Central memory CD8-positive, alpha-beta T cell (primary cell): Measurements from ENCODE around the gene WNK2.

Source experiments
- ATAC-seq: fragments of 150-1000 bp; cut with Tn5 transposase; replicated peaks from 2 replicates; pipeline ENCODE4 v1.10.0; 2022; ENCODE audit warnings: mild to moderate bottlenecking, moderate FRiP score, moderate number of reproducible peaks; ENCODE audit not compliant: poor library complexity, severe bottlenecking; ENCODE audit errors: extremely low read depth
- DNase-seq, 2 donors: peaks; one replicate each; pipeline ENCODE4 v3.0.0; 2021; ENCODE audit warnings: low spot score in 2 of 2
- H3K27ac Mint-ChIP-seq: one replicate; pipeline ENCODE4 v1.8.0; 2022; ENCODE audit warnings: low read depth, mild to moderate bottlenecking, moderate library complexity, mixed read lengths
- H3K27me3 Mint-ChIP-seq: one replicate; pipeline ENCODE4 v1.8.0; 2022; ENCODE audit warnings: mixed read lengths
- H3K36me3 Mint-ChIP-seq: one replicate; pipeline ENCODE4 v1.8.0; 2022; ENCODE audit warnings: mild to moderate bottlenecking, moderate library complexity, mixed read lengths; ENCODE audit not compliant: insufficient read depth
- H3K4me1 Mint-ChIP-seq: one replicate; pipeline ENCODE4 v1.8.0; 2022; ENCODE audit warnings: mixed read lengths
- H3K4me3 Mint-ChIP-seq: one replicate; pipeline ENCODE4 v1.8.0; 2022; ENCODE audit warnings: mild to moderate bottlenecking, moderate library complexity, mixed read lengths
- H3K9me3 Mint-ChIP-seq: one replicate; pipeline ENCODE4 v1.8.0; 2022; ENCODE audit warnings: mixed read lengths

WNK2 gene

GRCh38 chr9:93210974-93211653, 27.2 kb downstream of the WNK2 start:
- Mint-ChIP-seq H3K9me3 (peaks cover 6% of the 10 kb centered on the region), H3K4me1 (no peaks in the 10 kb centered on the region), H3K36me3 (no peaks in the 10 kb centered on the region), H3K27me3 (no peaks in the 10 kb centered on the region), H3K4me3 (no peak overlapping the region), H3K27ac (no peak overlapping the region)
- no peak for DNase-seq
- no peak for ATAC-seq

DNA sequence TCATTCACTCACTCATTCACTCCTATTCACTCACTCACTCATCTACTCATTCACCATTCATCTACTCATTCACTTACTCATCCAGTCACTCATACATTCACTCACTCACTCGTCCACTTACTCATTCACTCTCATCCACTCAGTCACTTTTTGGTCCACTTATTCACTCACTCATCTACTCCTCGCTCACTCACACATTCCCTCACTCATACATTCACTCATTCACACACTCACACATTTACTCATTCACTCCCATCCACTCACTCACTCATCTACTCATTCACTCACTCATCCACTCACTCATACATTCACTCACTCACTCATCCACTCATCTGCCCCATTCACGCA, 27.7 kb downstream of the WNK2 start:
- Mint-ChIP-seq H3K4me3 (no peak overlapping the region), H3K9me3 (peaks cover 6% of the 10 kb centered on the region), H3K4me1 (no peaks in the 10 kb centered on the region), H3K27me3 (no peaks in the 10 kb centered on the region), H3K36me3 (no peaks in the 10 kb centered on the region), H3K27ac (no peak overlapping the region)
- DNase-seq: no peak
- ATAC-seq: no peak

GRCh38 chr9:93212409-93212808, 28.5 kb downstream of the WNK2 start:
- no peak for ATAC-seq
- Mint-ChIP-seq H3K9me3 (peaks cover 6% of the 10 kb centered on the region), H3K4me3 (no peak overlapping the region)

DNA sequence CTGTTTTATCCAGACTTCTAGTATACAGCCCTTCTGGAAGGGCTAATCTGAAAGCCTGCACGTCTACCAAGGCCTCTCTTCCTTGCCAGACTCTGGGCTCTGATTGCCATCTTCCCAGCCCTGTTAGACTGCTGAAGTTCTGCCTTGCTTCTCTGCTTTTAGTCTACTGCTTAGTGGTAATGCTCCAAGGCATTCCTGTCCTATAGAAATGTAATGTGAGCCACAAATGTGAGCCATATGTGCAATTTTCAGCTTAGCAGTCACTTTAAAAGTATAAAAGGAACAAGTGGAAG, 32.1 kb downstream of the WNK2 start:
- ATAC-seq (no peak), DNase-seq (no peak)
- H3K4me3 Mint-ChIP-seq: no peak overlapping the region
- H3K27ac Mint-ChIP-seq: no peak overlapping the region
- no peaks in the 10 kb centered on the region for H3K27me3 Mint-ChIP-seq
- H3K9me3 Mint-ChIP-seq: peaks cover 6% of the 10 kb centered on the region
- no peaks in the 10 kb centered on the region for H3K36me3 Mint-ChIP-seq
- no peaks in the 10 kb centered on the region for H3K4me1 Mint-ChIP-seq

More at GRCh38 chr9:93212409-93212808, 28.5 kb downstream of the WNK2 start:
- Mint-ChIP-seq H3K27me3 (no peaks in the 10 kb centered on the region), H3K36me3 (no peaks in the 10 kb centered on the region), H3K4me1 (no peaks in the 10 kb centered on the region), H3K27ac (no peak overlapping the region)
- DNase-seq: no peak

DNA sequence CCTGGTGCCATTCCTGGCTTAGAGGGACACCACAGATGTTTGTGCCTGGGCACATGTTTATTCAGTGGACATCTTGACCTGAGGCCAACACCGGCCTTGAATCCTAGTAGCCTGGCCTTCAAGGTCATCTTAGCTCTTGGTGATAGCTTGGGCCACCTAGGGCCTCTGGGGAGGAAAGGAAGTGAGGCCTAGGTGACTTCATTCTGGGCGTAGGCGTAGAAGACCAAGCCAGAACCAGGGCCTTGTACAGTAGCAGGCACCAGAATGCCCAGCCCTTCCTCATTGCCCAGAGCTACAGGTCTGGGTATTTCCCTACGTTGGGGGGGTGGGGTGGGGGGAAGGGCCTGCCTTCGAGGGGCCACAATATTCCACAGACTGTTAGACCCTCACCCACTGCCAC, 33.8 kb downstream of the WNK2 start:
- no peak overlapping the region for H3K27ac Mint-ChIP-seq
- no peaks in the 10 kb centered on the region for H3K4me1 Mint-ChIP-seq
- H3K27me3 Mint-ChIP-seq: no peaks in the 10 kb centered on the region
- ATAC-seq: no peak
- peaks cover 6% of the 10 kb centered on the region for H3K9me3 Mint-ChIP-seq
- H3K4me3 Mint-ChIP-seq: no peak overlapping the region
- no peaks in the 10 kb centered on the region for H3K36me3 Mint-ChIP-seq
- DNase-seq: no peak

DNA sequence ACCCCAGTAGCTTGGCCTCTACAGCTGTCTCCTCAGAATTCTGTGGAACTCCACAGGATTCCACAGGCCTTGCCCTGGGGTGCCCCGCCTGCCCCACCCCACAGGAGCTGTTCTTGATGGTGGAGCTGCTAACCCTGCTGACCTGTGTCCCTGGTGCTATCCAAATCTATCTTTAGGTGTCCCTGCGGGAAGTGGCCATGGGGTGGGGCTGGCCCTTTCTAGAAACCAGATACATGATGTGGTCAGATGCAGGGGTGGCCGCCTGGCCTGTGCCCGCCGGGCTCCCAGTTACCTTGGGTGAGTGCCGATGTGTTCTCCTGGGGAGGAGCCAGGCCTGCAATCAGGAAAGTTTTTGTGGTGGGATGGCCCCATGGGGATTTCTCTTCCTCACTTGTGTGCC, 34.2 kb downstream of the WNK2 start:
- Mint-ChIP-seq H3K27me3 (no peaks in the 10 kb centered on the region), H3K4me3 (no peak overlapping the region), H3K9me3 (peaks cover 6% of the 10 kb centered on the region), H3K4me1 (no peaks in the 10 kb centered on the region), H3K27ac (no peak overlapping the region), H3K36me3 (no peaks in the 10 kb centered on the region)
- ATAC-seq (no peak), DNase-seq (no peak)

DNA sequence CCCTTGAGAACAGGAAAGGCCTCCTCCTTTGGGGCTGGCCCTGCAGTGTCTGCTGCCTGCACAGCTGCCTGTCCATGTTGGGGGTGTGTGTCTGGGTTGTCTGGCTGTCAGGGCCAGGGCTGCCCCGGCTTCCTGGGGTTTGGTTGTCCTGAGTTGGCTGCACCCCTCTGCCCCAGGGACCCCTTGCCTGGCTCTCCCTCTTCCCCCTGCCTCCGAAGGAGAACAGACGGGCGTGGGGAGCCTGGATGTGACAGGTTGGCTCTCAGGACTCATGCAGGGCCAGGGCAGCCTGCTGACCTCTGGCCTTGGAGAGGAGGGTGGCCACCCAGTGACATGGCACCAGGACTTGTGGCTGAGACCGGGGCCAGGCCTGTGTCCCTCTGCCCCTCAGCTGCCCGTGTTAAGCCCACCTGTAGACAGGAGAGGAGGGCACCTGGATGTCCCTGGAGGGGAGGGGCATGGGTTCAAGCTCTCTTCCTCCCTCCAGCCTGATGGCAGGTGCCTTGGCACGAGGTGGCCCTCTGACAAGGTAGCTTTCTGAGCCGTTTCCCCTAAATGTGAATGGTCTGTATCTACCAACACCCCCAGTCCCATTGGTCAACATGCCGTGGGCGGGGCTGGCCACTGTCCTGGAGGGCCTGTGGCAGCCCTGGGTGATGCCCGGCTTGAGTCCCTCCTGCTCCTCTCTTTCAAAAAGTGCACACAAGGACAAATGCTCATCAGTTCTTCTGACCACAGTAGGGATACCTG, 34.9 kb downstream of the WNK2 start:
- no peak for DNase-seq

DNA sequence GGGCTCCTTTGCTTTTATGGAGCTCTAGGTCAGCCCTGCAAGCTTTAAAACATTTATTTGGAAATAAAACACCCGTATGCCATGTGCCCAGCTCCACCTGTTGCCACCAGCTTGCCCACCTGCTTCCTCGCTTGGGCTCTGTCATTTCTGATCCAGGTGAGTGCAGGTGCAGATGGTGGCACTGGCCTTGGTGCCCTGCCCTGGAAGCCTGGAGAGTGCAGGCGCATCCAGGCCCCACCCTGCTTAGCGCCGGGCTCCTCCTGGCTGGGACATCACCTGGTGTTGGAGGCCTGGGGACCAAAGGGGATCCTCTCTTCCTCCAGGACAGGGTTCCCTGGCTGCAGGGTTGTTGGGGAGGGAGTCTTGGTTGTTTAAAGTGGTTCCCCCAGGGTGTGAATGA, 35.8 kb downstream of the WNK2 start:
- H3K27me3 Mint-ChIP-seq: no peaks in the 10 kb centered on the region
- H3K36me3 Mint-ChIP-seq: no peaks in the 10 kb centered on the region
- no peak overlapping the region for H3K4me3 Mint-ChIP-seq
- ATAC-seq (no peak), DNase-seq (no peak)
- H3K27ac Mint-ChIP-seq: no peak overlapping the region
- peaks cover 6% of the 10 kb centered on the region for H3K9me3 Mint-ChIP-seq
- H3K4me1 Mint-ChIP-seq: no peaks in the 10 kb centered on the region

More for the DNA sequence above, 34.9 kb downstream of the WNK2 start:
- Mint-ChIP-seq H3K4me3 (no peak overlapping the region), H3K4me1 (no peaks in the 10 kb centered on the region), H3K36me3 (no peaks in the 10 kb centered on the region), H3K27me3 (no peaks in the 10 kb centered on the region), H3K27ac (no peak overlapping the region), H3K9me3 (peaks cover 6% of the 10 kb centered on the region)
- no peak for ATAC-seq

- peaks cover 4% of the 10 kb centered on the region for H3K9me3 Mint-ChIP-seq
- H3K27ac Mint-ChIP-seq: no peak overlapping the region
- ATAC-seq (no peak), DNase-seq (no peak)
- no peaks in the 10 kb centered on the region for H3K27me3 Mint-ChIP-seq
- H3K4me3 Mint-ChIP-seq: no peak overlapping the region
- no peaks in the 10 kb centered on the region for H3K36me3 Mint-ChIP-seq
- no peaks in the 10 kb centered on the region for H3K4me1 Mint-ChIP-seq
Measured at GRCh38 chr9:93220627-93221026, 36.7 kb downstream of the WNK2 start.

DNA sequence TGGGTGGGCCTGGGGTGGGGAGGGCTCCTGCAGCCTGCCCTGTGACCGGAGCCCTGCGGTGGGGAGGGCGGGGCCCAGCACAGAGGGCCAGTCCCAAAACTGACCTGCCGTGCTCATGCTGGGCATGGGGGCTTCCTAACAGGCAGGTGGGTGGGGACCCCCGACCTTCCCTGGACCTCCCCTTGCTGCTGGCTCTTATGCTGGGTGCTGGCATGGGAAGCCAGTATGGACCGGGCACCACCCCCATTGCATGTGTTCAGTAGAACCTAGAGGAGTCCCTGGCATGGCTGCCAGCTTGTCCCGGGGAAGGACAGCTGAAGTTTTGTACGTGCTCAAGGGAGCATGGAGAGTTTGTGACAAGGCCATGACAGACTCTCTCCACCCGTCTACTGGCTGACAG, 37.1 kb downstream of the WNK2 start:
- DNase-seq (no peak), ATAC-seq (no peak)
- Mint-ChIP-seq H3K36me3 (no peaks in the 10 kb centered on the region), H3K9me3 (no peaks in the 10 kb centered on the region), H3K4me1 (no peaks in the 10 kb centered on the region), H3K4me3 (no peak overlapping the region), H3K27ac (no peak overlapping the region), H3K27me3 (no peaks in the 10 kb centered on the region)

- Mint-ChIP-seq H3K4me3 (no peak overlapping the region), H3K4me1 (no peaks in the 10 kb centered on the region), H3K27me3 (peaks cover 4% of the 10 kb centered on the region), H3K9me3 (no peaks in the 10 kb centered on the region), H3K36me3 (no peaks in the 10 kb centered on the region), H3K27ac (no peak overlapping the region)
- DNase-seq (no peak), ATAC-seq (no peak)
Measured at GRCh38 chr9:93222890-93223259, 38.9 kb downstream of the WNK2 start.

DNA sequence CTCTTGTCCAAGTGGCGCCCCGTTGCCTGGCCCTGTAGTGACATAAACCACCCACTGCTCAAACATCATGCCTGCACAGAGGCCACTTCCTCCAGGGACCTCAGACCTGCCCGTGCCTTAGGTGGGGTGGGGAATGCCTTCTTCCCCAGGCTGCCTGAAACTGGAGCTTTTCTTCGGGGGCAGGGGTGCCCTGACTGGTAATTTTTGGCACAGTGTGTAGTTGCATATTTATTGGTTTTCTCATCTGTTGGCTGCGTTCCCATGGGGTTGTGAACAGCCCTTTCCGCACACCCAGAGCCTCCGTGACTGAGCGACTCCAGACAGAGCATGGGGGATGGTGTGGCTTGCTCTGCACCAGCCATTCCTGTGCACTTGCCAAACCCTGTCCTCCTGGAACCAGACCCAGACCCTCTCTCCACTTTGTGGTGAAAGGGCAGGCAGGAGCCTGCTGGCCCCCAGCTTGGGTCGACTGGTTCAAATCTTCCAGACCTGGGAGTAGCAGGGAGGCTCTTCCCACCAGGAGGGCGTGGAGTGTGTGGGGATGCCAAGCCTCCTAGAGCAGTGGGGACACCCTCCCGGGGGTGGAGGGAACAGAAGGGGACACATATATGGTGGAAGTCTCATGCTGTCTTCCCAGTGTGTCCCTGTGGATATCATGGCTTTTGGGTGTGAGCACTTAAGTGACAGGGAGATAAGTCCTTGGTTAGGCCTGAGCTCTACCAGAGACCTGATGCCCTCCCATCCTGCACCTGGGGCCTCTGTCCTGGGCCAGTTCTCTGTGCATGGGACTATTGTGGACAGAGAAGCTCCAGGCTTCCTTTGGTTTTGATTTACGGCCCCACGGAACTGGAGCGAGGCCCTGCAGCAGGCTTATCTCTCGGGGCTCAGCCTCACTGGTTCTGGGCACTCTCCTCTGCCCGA, 39.6 kb downstream of the WNK2 start:
- Mint-ChIP-seq H3K4me3 (no peak overlapping the region), H3K27me3 (peaks cover 10% of the 10 kb centered on the region), H3K36me3 (no peaks in the 10 kb centered on the region), H3K27ac (no peak overlapping the region), H3K9me3 (no peaks in the 10 kb centered on the region), H3K4me1 (no peaks in the 10 kb centered on the region)
- ATAC-seq (no peak), DNase-seq (no peak)

DNA sequence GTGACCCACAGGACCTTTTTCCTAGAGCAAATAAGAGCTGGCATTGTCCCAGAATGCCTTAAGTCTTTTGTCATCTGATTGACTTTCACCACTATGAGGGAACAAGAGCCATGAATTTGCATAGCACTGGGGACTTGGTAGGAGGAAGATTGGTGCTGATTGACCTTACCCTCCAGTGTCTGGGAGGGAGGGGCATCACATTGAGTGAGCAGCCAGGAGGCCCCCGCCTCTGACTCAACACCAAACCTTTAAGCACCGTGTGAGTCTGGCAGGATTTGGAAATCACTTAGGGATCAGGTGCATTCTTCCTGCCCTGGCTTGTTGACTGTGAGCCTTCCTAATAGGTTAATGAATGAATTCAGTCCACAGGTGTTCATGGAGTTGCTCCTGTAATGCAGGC, 40.7 kb downstream of the WNK2 start:
- Mint-ChIP-seq H3K4me3 (no peak overlapping the region), H3K27ac (no peak overlapping the region), H3K27me3 (peaks cover 21% of the 10 kb centered on the region), H3K9me3 (no peaks in the 10 kb centered on the region), H3K36me3 (no peaks in the 10 kb centered on the region), H3K4me1 (no peaks in the 10 kb centered on the region)
- no peak for ATAC-seq
- no peak for DNase-seq
